Measurements from ENCODE around the gene GOLGA6L26.
"Not testable (repeated sequence)": the region's sequence is repeated elsewhere in the genome, so short reads cannot be mapped to it uniquely, and the experiment has no call there.

DNA sequence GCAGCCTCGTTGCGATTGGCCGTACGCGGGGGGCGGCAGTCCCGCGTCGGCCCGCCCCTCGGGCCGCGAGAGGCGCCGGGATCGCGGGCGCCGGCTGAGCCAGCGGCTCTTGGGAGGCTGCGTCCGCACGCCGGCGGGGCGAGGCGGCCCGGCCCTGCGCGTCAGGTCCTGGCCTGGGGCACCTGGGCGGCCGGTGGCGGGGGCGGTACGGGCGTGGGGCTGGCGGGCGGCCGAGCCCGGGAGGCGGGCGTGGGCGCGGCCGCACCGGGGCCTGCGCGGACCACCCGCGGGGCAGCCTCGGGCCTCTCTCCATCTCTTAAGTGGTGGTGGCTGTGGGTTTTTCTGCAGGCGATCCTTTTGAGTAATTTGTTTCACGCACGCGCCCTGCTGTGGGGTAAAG lies 30.3 kb downstream of the GOLGA6L26 start:
- TF ChIP-seq, protein P1, sequence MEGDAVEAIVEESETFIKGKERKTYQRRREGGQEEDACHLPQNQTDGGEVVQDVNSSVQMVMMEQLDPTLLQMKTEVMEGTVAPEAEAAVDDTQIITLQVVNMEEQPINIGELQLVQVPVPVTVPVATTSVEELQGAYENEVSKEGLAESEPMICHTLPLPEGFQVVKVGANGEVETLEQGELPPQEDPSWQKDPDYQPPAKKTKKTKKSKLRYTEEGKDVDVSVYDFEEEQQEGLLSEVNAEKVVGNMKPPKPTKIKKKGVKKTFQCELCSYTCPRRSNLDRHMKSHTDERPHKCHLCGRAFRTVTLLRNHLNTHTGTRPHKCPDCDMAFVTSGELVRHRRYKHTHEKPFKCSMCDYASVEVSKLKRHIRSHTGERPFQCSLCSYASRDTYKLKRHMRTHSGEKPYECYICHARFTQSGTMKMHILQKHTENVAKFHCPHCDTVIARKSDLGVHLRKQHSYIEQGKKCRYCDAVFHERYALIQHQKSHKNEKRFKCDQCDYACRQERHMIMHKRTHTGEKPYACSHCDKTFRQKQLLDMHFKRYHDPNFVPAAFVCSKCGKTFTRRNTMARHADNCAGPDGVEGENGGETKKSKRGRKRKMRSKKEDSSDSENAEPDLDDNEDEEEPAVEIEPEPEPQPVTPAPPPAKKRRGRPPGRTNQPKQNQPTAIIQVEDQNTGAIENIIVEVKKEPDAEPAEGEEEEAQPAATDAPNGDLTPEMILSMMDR (IDR thresholded peaks at IDR 0.05; ENCODE audit: low read depth, low read length): not testable (repeated sequence)
- TF ChIP-seq EZH2phosphoT487 (IDR thresholded peaks at IDR 0.05; ENCODE audit: low read depth): not testable (repeated sequence)
